DND-41 (cell line): Measurements from ENCODE around the gene CIB2.
A peak's percentile ranks its signal among the peaks of the same experiment; 100 is the strongest.

Source experiments
- ATAC-seq: fragments of 200-7000 bp; cut with Tn5 transposase; 3 replicates; pipeline ENCODE4 v1.9.1; 2021; ENCODE audit warnings: low read depth; ENCODE audit not compliant: insufficient read depth
- DNase-seq: peaks from one replicate; pipeline ENCODE4 v3.0.0-alpha.2; 2020
- H2AFZ ChIP-seq: 2 replicates; pipeline ENCODE4 v1.6.0; 2012; ENCODE audit warnings: low read depth, low read length
- H3K27ac ChIP-seq: 2 replicates; pipeline ENCODE4 v1.5.1; 2012; ENCODE audit warnings: low read length, inconsistent platforms
- H3K27me3 ChIP-seq: fragments of 200-600 bp; sonication (generic); 2 replicates; pipeline ENCODE4 v1.6.0; 2012; ENCODE audit warnings: low read length, mild to moderate bottlenecking, inconsistent platforms; ENCODE audit not compliant: insufficient read depth, poor library complexity
- H3K36me3 ChIP-seq: 2 replicates; pipeline ENCODE4 v1.5.1; 2012; ENCODE audit warnings: low read length, inconsistent platforms; ENCODE audit not compliant: insufficient read depth
- H3K4me1 ChIP-seq: 2 replicates; pipeline ENCODE4 v1.5.1; 2012; ENCODE audit warnings: mild to moderate bottlenecking, low read length; ENCODE audit not compliant: insufficient read depth
- H3K4me2 ChIP-seq: 2 replicates; pipeline ENCODE4 v1.6.0; 2012; ENCODE audit warnings: mild to moderate bottlenecking, moderate library complexity, low read length, inconsistent platforms; ENCODE audit not compliant: insufficient read depth
- H3K4me3 ChIP-seq, 2 experiments: fragments of 200-600 bp in 1 of 2; shearing (Covaris generic) in 1 of 2; 2 replicates each; pipeline ENCODE4 v1.5.1; 2012 to 2016; ENCODE audit warnings: inconsistent platforms in 2 of 2, low read length in 2 of 2, mild to moderate bottlenecking in 2 of 2, low read depth in 1 of 2, moderate library complexity in 1 of 2
- H3K79me2 ChIP-seq: 2 replicates; pipeline ENCODE4 v1.6.0; 2012; ENCODE audit warnings: low read length, inconsistent platforms; ENCODE audit not compliant: insufficient read depth
- H3K9ac ChIP-seq: 2 replicates; pipeline ENCODE4 v1.6.0; 2012; ENCODE audit warnings: low read depth, mild to moderate bottlenecking, inconsistent platforms, low read length, moderate library complexity
- H3K9me3 ChIP-seq: 2 replicates; pipeline ENCODE4 v1.5.1; 2012; ENCODE audit warnings: low read length, moderate library complexity, mild to moderate bottlenecking, inconsistent platforms; ENCODE audit not compliant: insufficient read depth, severe bottlenecking
- H4K20me1 ChIP-seq: 2 replicates; pipeline ENCODE4 v1.6.0; 2012; ENCODE audit warnings: low read length; ENCODE audit not compliant: insufficient read depth
- CTCF ChIP-seq: IDR thresholded peaks from 2 replicates; pipeline ENCODE4 v1.5.1; 2012; ENCODE audit warnings: borderline replicate concordance, low read length, moderate library complexity, mild to moderate bottlenecking; ENCODE audit not compliant: poor library complexity, severe bottlenecking; ENCODE audit errors: extremely low read depth
- EZH2 ChIP-seq: IDR thresholded peaks from 3 replicates; pipeline ENCODE4 v1.6.1; 2012; ENCODE audit warnings: borderline replicate concordance, low read depth, mild to moderate bottlenecking, moderate library complexity, low read length, inconsistent platforms; ENCODE audit not compliant: severe bottlenecking

The CIB2 gene

GRCh38 chr15:78109156-78109555, 22.1 kb downstream of the CIB2 start:
- ATAC-seq, result no peak

GRCh38 chr15:78108300-78109084, 22.8 kb downstream of the CIB2 start:
- Histone ChIP-seq H3K4me2 (no peak overlapping the region), H3K27me3 (no peaks in the 10 kb centered on the region), H3K27ac (no peak overlapping the region), H3K9me3 (no peaks in the 10 kb centered on the region), H3K36me3 (no peaks in the 10 kb centered on the region), H3K4me3 (no peak overlapping the region), H3K4me1 (peaks cover 9% of the 10 kb centered on the region), H2AFZ (no peak overlapping the region), H4K20me1 (no peaks in the 10 kb centered on the region), H3K79me2 (no peaks in the 10 kb centered on the region), H3K9ac (no peak overlapping the region)
- TF ChIP-seq EZH2 (no peak), CTCF (peak; percentile 94)
- DNase-seq (peak; percentile 83), ATAC-seq (peak; percentile 76)

More at GRCh38 chr15:78109156-78109555, 22.1 kb downstream of the CIB2 start:
- TF ChIP-seq EZH2, result no peak
- no peak for TF ChIP-seq CTCF
- H3K4me3 ChIP-seq, result no peak overlapping the region
- H4K20me1 ChIP-seq, result no peaks in the 10 kb centered on the region
- no peaks in the 10 kb centered on the region for H3K79me2 ChIP-seq
- no peaks in the 10 kb centered on the region for H3K9me3 ChIP-seq
- peaks cover 2% of the 10 kb centered on the region for H3K4me1 ChIP-seq
- no peak overlapping the region for H3K27ac ChIP-seq
- H3K9ac ChIP-seq, result no peak overlapping the region
- no peak overlapping the region for H2AFZ ChIP-seq
- no peaks in the 10 kb centered on the region for H3K27me3 ChIP-seq
- H3K36me3 ChIP-seq, result no peaks in the 10 kb centered on the region
- DNase-seq, result no peak
- no peak overlapping the region for H3K4me2 ChIP-seq

- no peaks in the 10 kb centered on the region for H3K36me3 ChIP-seq
- H4K20me1 ChIP-seq, result no peaks in the 10 kb centered on the region
- H3K79me2 ChIP-seq, result no peaks in the 10 kb centered on the region
- no peak overlapping the region for H2AFZ ChIP-seq
- ATAC-seq (no peak), DNase-seq (no peak)
- TF ChIP-seq EZH2, result no peak
- no peak for TF ChIP-seq CTCF
- no peak overlapping the region for H3K4me3 ChIP-seq
- H3K27me3 ChIP-seq, result no peaks in the 10 kb centered on the region
- no peak overlapping the region for H3K27ac ChIP-seq
- no peak overlapping the region for H3K4me2 ChIP-seq
- H3K9me3 ChIP-seq, result no peaks in the 10 kb centered on the region
- peaks cover 19% of the 10 kb centered on the region for H3K4me1 ChIP-seq
- no peak overlapping the region for H3K9ac ChIP-seq
Measured at GRCh38 chr15:78107471-78107870, 23.8 kb downstream of the CIB2 start.
